ENCODE measurements around the gene DCAF4. TPM values are rescaled to one million over a fixed set of nuclear protein-coding genes. Genes with fewer than 3 reads are reported as not detected.

The DCAF4 gene
- total RNA-seq, 1 donor from 2014 or later: 23.2 TPM

- Mint-ChIP-seq H3K27me3 (ENCODE audit: low read depth) (no peaks in the 10 kb centered on the region), H3K9me3 (no peaks in the 10 kb centered on the region), H3K27ac (no peak overlapping the region), H3K36me3 (peaks cover 22% of the 10 kb centered on the region), H3K4me3 (no peak overlapping the region), H3K4me1 (no peaks in the 10 kb centered on the region)
- no peak for DNase-seq (ENCODE audit: low spot score in 2 of 2, unreplicated experiment in 2 of 2)
- TF ChIP-seq CTCF (IDR thresholded peaks at IDR 0.05; ENCODE audit: unreplicated experiment): no peak
Measured at GRCh38 chr14:73008501-73008900, 82.2 kb downstream of the DCAF4 start.

Other genes starting within 250 kb of the DCAF4 start
- 1.3 to 2.7 TPM (median 2.5 TPM) in 3 replicates for gene DPF3, start 32.4 kb upstream of the DCAF4 start, total RNA-seq
- gene ZFYVE1, start 100.6 kb downstream of the DCAF4 start, total RNA-seq: 18.3 to 23.1 TPM (median 21.4 TPM) in 3 replicates
- 145 to 155 TPM (median 152 TPM) in 3 replicates for gene RBM25, start 132.1 kb downstream of the DCAF4 start, total RNA-seq
- gene PSEN1, start 210.0 kb downstream of the DCAF4 start, total RNA-seq: 56.6 to 60.9 TPM (median 59.9 TPM) in 3 replicates

Data from mesothelial cell of epicardium (in vitro differentiated cells).